Measurements from ENCODE around the gene SERPINA9.
A peak's percentile ranks its signal among the peaks of the same experiment; 100 is the strongest.
"Not testable (repeated sequence)": the region's sequence is repeated elsewhere in the genome, so short reads cannot be mapped to it uniquely, and the experiment has no call there.

SERPINA9 gene

DNA sequence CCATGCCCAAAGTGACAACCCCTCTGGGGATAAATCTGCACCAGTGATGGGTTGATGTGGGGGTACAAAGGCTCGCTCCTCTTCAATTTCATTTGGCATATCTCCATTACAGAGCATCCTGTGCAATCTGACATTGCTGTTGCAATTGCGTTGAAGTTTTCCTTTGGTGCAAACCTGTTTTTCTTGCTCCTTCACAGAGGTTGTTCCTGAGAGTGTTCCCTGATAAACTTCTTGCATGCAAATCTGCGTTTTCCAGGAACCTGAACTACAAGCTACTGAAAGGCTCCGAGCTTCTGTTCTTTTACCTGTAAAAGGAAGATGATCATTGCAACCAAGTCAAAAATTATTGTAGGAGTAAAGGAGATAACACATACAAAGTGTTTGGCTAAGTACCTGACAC, 49.5 kb downstream of the SERPINA9 start:
- Histone ChIP-seq H2AFZ (ENCODE audit: low read length, unreplicated experiment) (no peak overlapping the region), H3K79me2 (ENCODE audit: control insufficient read depth, insufficient read depth, low read length, unreplicated experiment) (no peaks in the 10 kb centered on the region), H3K4me1 (ENCODE audit: control insufficient read depth, insufficient read depth, low read length, unreplicated experiment) (peaks cover 2% of the 10 kb centered on the region), H3K27ac (ENCODE audit: low read depth, low read length) (no peak overlapping the region), H3K4me3 (ENCODE audit: low read depth, low read length) (no peak overlapping the region), H3K36me3 (ENCODE audit: insufficient read depth, low read length) (no peaks in the 10 kb centered on the region), H3K27me3 (ENCODE audit: insufficient read depth, low read length) (peaks cover 6% of the 10 kb centered on the region; the same call in 1 of the 2 replicates)

DNA sequence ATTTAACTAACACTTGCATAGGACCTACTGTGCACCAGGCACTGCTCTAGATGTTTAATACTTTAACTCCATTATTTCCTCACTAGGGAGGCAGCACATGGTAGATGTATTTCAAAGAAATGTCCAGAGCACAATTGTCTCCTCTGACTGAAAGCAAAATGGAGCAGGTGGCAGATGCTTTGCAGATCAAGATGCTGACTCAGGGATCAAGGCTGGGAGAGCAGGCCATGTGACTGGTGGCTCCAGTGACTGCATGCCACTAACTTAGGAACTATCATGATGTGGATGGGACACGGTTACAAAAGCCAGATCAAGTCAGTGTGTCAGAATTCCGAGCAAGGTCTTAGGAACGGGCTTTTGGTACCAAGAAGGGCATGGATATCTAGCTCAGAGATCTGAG, 51.6 kb downstream of the SERPINA9 start:
- no peak overlapping the region for H2AFZ ChIP-seq (ENCODE audit: low read length, unreplicated experiment)
- H3K4me3 ChIP-seq (ENCODE audit: low read depth, low read length), result no peak overlapping the region
- H3K27me3 ChIP-seq (ENCODE audit: insufficient read depth, low read length), result peaks cover 6% of the 10 kb centered on the region; the same call in 1 of the 2 replicates
- no peaks in the 10 kb centered on the region for H3K36me3 ChIP-seq (ENCODE audit: insufficient read depth, low read length)
- peaks cover 4% of the 10 kb centered on the region for H3K4me1 ChIP-seq (ENCODE audit: control insufficient read depth, insufficient read depth, low read length, unreplicated experiment)
- no peaks in the 10 kb centered on the region for H3K79me2 ChIP-seq (ENCODE audit: control insufficient read depth, insufficient read depth, low read length, unreplicated experiment)
- no peak overlapping the region for H3K27ac ChIP-seq (ENCODE audit: low read depth, low read length)

DNA sequence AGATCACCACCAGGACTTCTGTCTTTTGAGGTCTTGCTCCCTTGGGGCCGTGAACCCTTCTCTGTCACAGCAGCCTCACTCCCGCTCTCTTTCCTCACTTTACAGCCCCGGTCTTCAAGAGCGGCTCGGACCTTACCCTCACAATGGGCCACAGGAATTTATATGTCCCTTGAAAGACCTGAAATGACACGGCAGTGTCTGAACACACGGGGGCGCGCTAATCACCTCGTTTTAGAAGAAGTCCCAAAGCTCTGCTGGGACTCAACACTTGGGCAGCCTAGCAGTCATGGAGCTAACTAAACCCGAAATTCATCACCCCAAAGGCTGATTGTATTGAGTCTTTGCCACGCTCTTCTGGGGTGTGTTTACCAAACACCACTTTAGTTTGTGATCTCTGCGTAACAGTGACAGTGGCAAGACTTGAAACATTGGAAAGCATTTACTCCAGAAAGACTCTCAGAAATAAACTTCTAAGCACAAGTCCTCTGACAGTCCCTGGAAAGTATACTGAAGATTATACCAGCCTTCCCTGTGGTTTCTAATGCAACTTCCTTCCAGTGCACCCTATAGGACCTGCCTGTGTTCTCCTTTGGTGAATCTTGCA, 52.4 kb downstream of the SERPINA9 start:
- peak overlapping the region; percentile 86 for H2AFZ ChIP-seq (ENCODE audit: low read length, unreplicated experiment)

GRCh38 chr14:94421316-94421715, 54.7 kb downstream of the SERPINA9 start:
- peaks cover 4% of the 10 kb centered on the region for H3K4me1 ChIP-seq (ENCODE audit: control insufficient read depth, insufficient read depth, low read length, unreplicated experiment)
- H3K27ac ChIP-seq (ENCODE audit: low read depth, low read length), result no peak overlapping the region
- H3K4me3 ChIP-seq (ENCODE audit: low read depth, low read length), result no peak overlapping the region
- no peak overlapping the region for H2AFZ ChIP-seq (ENCODE audit: low read length, unreplicated experiment)
- H3K36me3 ChIP-seq (ENCODE audit: insufficient read depth, low read length), result no peaks in the 10 kb centered on the region
- H3K79me2 ChIP-seq (ENCODE audit: control insufficient read depth, insufficient read depth, low read length, unreplicated experiment), result no peaks in the 10 kb centered on the region
- H3K27me3 ChIP-seq (ENCODE audit: insufficient read depth, low read length), result no peaks in the 10 kb centered on the region; the same call in 1 of the 2 replicates

More for the DNA sequence above, 52.4 kb downstream of the SERPINA9 start:
- Histone ChIP-seq H3K27me3 (ENCODE audit: insufficient read depth, low read length) (peaks cover 5% of the 10 kb centered on the region; the same call in 1 of the 2 replicates), H3K4me1 (ENCODE audit: control insufficient read depth, insufficient read depth, low read length, unreplicated experiment) (peaks cover 4% of the 10 kb centered on the region), H3K4me3 (ENCODE audit: low read depth, low read length) (peak overlapping the region; percentile 61), H3K79me2 (ENCODE audit: control insufficient read depth, insufficient read depth, low read length, unreplicated experiment) (no peaks in the 10 kb centered on the region), H3K36me3 (ENCODE audit: insufficient read depth, low read length) (no peaks in the 10 kb centered on the region), H3K27ac (ENCODE audit: low read depth, low read length) (no peak overlapping the region)

DNA sequence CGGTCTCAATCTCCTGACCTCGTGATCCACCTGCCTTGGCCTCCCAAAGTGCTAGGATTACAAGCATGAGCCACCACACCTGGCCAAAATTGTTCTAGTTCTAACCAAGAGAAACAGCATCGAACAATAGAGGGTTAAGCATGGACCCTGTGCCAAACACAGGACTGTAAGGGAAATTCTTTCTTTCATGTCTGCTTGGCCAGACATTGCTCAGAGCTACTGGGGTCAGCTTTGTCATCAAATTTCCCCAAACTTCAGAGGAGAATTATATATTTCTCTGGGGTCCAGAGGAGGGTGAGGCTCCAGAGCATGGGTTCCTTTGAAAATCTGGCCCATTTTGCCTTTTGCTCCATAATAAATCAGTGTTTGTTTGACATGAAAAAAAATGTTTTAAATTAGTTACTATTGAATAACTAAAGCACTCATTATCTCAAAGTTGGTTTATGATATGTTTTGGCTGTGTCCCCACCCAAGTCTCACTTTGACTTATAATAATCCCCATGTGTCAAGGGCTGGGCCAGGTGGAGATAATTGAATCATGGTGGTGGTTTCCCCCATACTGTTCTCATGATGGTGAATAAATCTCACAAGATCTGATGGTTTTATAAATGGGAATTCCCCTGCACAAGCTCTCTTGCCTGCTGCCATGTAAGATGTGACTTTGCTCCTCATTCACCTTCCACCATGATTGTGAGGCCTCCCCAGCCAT, 58.3 kb downstream of the SERPINA9 start:
- H3K27ac ChIP-seq (ENCODE audit: low read depth, low read length); H3K4me3 ChIP-seq (ENCODE audit: low read depth, low read length); H3K27me3 ChIP-seq (ENCODE audit: insufficient read depth, low read length); H3K79me2 ChIP-seq (ENCODE audit: control insufficient read depth, insufficient read depth, low read length, unreplicated experiment); H2AFZ ChIP-seq (ENCODE audit: low read length, unreplicated experiment); H3K4me1 ChIP-seq (ENCODE audit: control insufficient read depth, insufficient read depth, low read length, unreplicated experiment); H3K36me3 ChIP-seq (ENCODE audit: insufficient read depth, low read length): not testable (repeated sequence)
